Spleen (tissue), 11 donors: ENCODE data around the gene DNM3. TPM values are rescaled to one million over a fixed set of nuclear protein-coding genes. Genes with fewer than 3 reads are reported as not detected.

Source experiments
- DNase-seq: peaks from one replicate; pipeline ENCODE4 v3.0.0-alpha.2; 2020
- H3K27ac ChIP-seq, 8 donors: fragments of 200-600 bp; sonication (generic) in 7 of 8; 1 replicate in 4 of 8; 2 replicates in 4 of 8; pipeline versions ENCODE4 v1.5.0 to v1.8.0; 2016 to 2021; ENCODE audit warnings: inconsistent platforms in 4 of 8, mild to moderate bottlenecking in 4 of 8, moderate library complexity in 1 of 8
- H3K27me3 ChIP-seq, 7 donors: fragments of 200-600 bp; sonication (generic) in 6 of 7; replicated peaks in 1 of 7; 1 replicate in 4 of 7; 2 replicates in 3 of 7; pipeline versions ENCODE4 v1.5.0 to v1.8.0; 2016 to 2021; ENCODE audit warnings: inconsistent platforms in 3 of 7, mild to moderate bottlenecking in 1 of 7
- H3K36me3 ChIP-seq, 6 donors: fragments of 200-600 bp; sonication (generic) in 5 of 6; 1 replicate in 4 of 6; 2 replicates in 2 of 6; pipeline versions ENCODE4 v1.5.0 to v1.8.0; 2016 to 2021; ENCODE audit warnings: inconsistent platforms in 2 of 6
- H3K4me1 ChIP-seq, 6 donors: fragments of 200-600 bp; sonication (generic) in 5 of 6; 1 replicate in 3 of 6; 2 replicates in 3 of 6; pipeline versions ENCODE4 v1.5.0 to v1.8.0; 2016 to 2021; ENCODE audit warnings: inconsistent platforms in 3 of 6
- H3K4me3 ChIP-seq, 8 donors: fragments of 200-600 bp; sonication (generic) in 7 of 8; 1 replicate in 4 of 8; 2 replicates in 4 of 8; pipeline versions ENCODE4 v1.5.0 to v1.8.0; 2016 to 2021; ENCODE audit warnings: inconsistent platforms in 4 of 8, mild to moderate bottlenecking in 4 of 8, moderate library complexity in 2 of 8
- H3K9me3 ChIP-seq, 8 donors: fragments of 200-600 bp; sonication (generic) in 7 of 8; 1 replicate in 4 of 8; 2 replicates in 4 of 8; pipeline versions ENCODE4 v1.5.0 to v1.8.0; 2016 to 2021; ENCODE audit warnings: inconsistent platforms in 4 of 8
- POLR2A ChIP-seq, 3 donors: fragments of 450-650 bp; IDR thresholded peaks; one replicate each; pipeline ENCODE4 v1.5.1; 2017; ENCODE audit warnings: antibody characterized with exemption in 3 of 3, mild to moderate bottlenecking in 1 of 3
- POLR2AphosphoS5 ChIP-seq, 3 donors: sonication (generic); formaldehyde crosslinking; IDR thresholded peaks; one replicate each; pipeline ENCODE4 v1.5.1; 2017; ENCODE audit warnings: antibody characterized with exemption in 3 of 3
- WGBS, 5 donors: extraction: QIAGEN DNeasy Blood & Tissue Kit in 3 of 5; methylation state at CpG; one replicate each; pipeline versions ENCODE4 v1.1.5 to v1.1.7; 2013 to 2018; 5-methylcytosine and 5-hydroxymethylcytosine counted together
- intact Hi-C: fragments of 100-400 bp; cut with DNase I; formaldehyde crosslinking; loops from one replicate; pipeline ENCODE4 v1.15.0; 2023; ENCODE audit warnings: low total_unique reads
- polyA plus RNA-seq, 3 donors: library from polyadenylated mRNA; stranded (reverse); fragments of 200-250 nt; gene quantifications; one replicate each; pipeline ENCODE4 v1.2.1, GENCODE V29; 2013
- total RNA-seq, 7 donors: library from RNA; depleted of rRNA in 3 of 7; stranded (reverse); fragments of >200 nt in 3 of 7; fragmentation: NEBNext Ultra II Directional in 4 of 7; extraction: Animal tissue kit (Norgen Biotek cat#: 25700) in 4 of 7; gene quantifications; one replicate each; pipeline versions ENCODE4 v1.1.0 to v1.2.1, GENCODE V29; 2016 to 2021
- TF ChIP-seq, protein P1 (sequence below), 11 experiments: fragments of 200-600 bp in 7 of 11; fragments of 450-650 bp in 4 of 11; sonication (generic) in 4 of 11; IDR thresholded peaks in 8 of 11; conservative IDR thresholded peaks in 3 of 11; 1 replicate in 7 of 11; 2 replicates in 4 of 11; pipeline versions ENCODE4 v1.4.0 to v1.8.0; 2016 to 2021; ENCODE audit warnings: antibody characterized with exemption in 11 of 11, inconsistent platforms in 4 of 11, mild to moderate bottlenecking in 1 of 11
- donor health status: healthy with polysubstance abuse.
- donor health status: DM: no; HTN: no; CAD: no; lungs with moderate emphysema.
- donor health status: DM: no; HTN: no; CAD: no.
- donor health status: Bipolar disorder and iron deficiency.
- donor health status: healthy.
- donor health status: DM: no; HTN: no; CAD: no.
- donor health status: DM: yes; HTN: yes; CAD: no.

Gene DNM3
- total and polyA plus RNA-seq, 10 donors: 0.61 to 10.2 (median 4.9) TPM

DNA sequence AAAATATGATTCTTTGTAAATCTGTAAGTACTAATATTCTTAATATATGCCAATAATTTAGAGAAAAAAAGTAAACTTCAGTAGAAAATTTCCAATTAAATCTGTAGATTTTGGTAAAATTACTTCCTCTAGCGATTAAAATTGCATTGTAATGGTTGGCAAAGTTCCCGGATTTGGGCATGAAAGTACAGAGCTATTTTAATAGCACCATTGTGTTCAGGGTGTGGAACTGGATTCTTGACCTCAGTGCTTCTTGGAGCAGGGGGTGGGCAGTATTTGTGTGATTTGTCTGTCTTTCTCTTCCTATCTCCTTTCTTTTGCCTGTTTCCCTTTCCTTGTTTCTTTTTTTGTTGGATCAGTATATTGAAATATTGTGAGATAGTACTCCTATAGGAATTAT, 72.1 kb downstream of the DNM3 start:
- H3K9me3 ChIP-seq: no peaks in the 10 kb centered on the region
- H3K27ac ChIP-seq: no peak overlapping the region
- no peaks in the 10 kb centered on the region for H3K4me1 ChIP-seq
- 6 to 17% (median 10%) methylated on average over 2 of the region's 2 CpGs for WGBS, 5 donors
- no peak for DNase-seq
- TF ChIP-seq, protein P1, sequence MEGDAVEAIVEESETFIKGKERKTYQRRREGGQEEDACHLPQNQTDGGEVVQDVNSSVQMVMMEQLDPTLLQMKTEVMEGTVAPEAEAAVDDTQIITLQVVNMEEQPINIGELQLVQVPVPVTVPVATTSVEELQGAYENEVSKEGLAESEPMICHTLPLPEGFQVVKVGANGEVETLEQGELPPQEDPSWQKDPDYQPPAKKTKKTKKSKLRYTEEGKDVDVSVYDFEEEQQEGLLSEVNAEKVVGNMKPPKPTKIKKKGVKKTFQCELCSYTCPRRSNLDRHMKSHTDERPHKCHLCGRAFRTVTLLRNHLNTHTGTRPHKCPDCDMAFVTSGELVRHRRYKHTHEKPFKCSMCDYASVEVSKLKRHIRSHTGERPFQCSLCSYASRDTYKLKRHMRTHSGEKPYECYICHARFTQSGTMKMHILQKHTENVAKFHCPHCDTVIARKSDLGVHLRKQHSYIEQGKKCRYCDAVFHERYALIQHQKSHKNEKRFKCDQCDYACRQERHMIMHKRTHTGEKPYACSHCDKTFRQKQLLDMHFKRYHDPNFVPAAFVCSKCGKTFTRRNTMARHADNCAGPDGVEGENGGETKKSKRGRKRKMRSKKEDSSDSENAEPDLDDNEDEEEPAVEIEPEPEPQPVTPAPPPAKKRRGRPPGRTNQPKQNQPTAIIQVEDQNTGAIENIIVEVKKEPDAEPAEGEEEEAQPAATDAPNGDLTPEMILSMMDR (IDR thresholded peaks at IDR 0.05 in 8 of 11, conservative IDR thresholded peaks at IDR 0.05 in 3 of 11): no peak
- no peak for TF ChIP-seq POLR2AphosphoS5 (IDR thresholded peaks at IDR 0.05)
- TF ChIP-seq POLR2A (IDR thresholded peaks at IDR 0.05): no peak
- H3K27me3 ChIP-seq: no peaks in the 10 kb centered on the region
- no peaks in the 10 kb centered on the region for H3K36me3 ChIP-seq
- intact Hi-C loops: no loop called here
- no peak overlapping the region for H3K4me3 ChIP-seq

- no peaks in the 10 kb centered on the region for H3K4me1 ChIP-seq
Measured at GRCh38 chr1:171916315-171916771, 75.0 kb downstream of the DNM3 start.

DNA sequence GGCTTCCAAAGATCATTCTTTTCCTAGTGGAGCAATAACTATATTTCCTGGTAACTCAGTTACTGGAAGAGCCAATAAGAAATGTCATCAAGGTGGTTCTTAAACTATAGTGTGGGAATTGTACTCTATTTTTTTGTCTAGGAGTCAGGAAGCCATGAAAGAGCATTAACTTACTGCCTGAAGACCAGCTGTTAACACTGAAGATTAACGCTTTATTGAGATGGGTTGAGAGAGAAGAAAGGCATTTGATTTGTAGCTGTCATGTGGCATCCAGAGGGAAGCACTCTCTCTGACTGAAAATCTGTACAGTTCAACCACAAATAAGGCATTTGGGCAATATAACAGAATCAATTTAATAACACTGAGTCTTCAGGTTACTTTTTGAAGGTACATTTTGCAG, 76.0 kb downstream of the DNM3 start:
- Histone ChIP-seq H3K27me3 (no peaks in the 10 kb centered on the region), H3K9me3 (no peaks in the 10 kb centered on the region), H3K4me1 (no peaks in the 10 kb centered on the region), H3K4me3 (no peak overlapping the region), H3K36me3 (no peaks in the 10 kb centered on the region), H3K27ac (no peak overlapping the region)
- TF ChIP-seq, protein P1 (IDR thresholded peaks at IDR 0.05 in 8 of 11, conservative IDR thresholded peaks at IDR 0.05 in 3 of 11): no peak
- TF ChIP-seq POLR2A (IDR thresholded peaks at IDR 0.05): no peak
- intact Hi-C loops: no loop called here
- DNase-seq: no peak
- WGBS, 5 donors: 85 to 97% (median 92%) methylated on average over 1 of the region's 1 CpG

More at GRCh38 chr1:171916315-171916771, 75.0 kb downstream of the DNM3 start:
- H3K27me3 ChIP-seq: no peaks in the 10 kb centered on the region
- no peak overlapping the region for H3K27ac ChIP-seq
- TF ChIP-seq POLR2AphosphoS5 (IDR thresholded peaks at IDR 0.05): no peak
- TF ChIP-seq, protein P1 (IDR thresholded peaks at IDR 0.05 in 8 of 11, conservative IDR thresholded peaks at IDR 0.05 in 3 of 11): no peak
- no peak for TF ChIP-seq POLR2A (IDR thresholded peaks at IDR 0.05)
- DNase-seq: no peak
- no peaks in the 10 kb centered on the region for H3K36me3 ChIP-seq
- WGBS, 5 donors: 63 to 80% (median 75%) methylated on average over 3 of the region's 3 CpGs
- no peak overlapping the region for H3K4me3 ChIP-seq
- no peaks in the 10 kb centered on the region for H3K9me3 ChIP-seq
- intact Hi-C loops: no loop called here

- TF ChIP-seq, protein P1 (IDR thresholded peaks at IDR 0.05 in 8 of 11, conservative IDR thresholded peaks at IDR 0.05 in 3 of 11): no peak
- TF ChIP-seq POLR2A (IDR thresholded peaks at IDR 0.05) (no peak), POLR2AphosphoS5 (IDR thresholded peaks at IDR 0.05) (no peak)
- no peak overlapping the region for H3K27ac ChIP-seq
- no peaks in the 10 kb centered on the region for H3K27me3 ChIP-seq
- WGBS, 5 donors: 77 to 82% (median 79%) methylated on average over 5 of the region's 5 CpGs
- H3K9me3 ChIP-seq: peaks cover 0 to 4% (median 0%) of the 10 kb centered on the region in 8 donors
- H3K4me1 ChIP-seq: no peaks in the 10 kb centered on the region
- no peaks in the 10 kb centered on the region for H3K36me3 ChIP-seq
- intact Hi-C loops: no loop called here
- DNase-seq: no peak
- no peak overlapping the region for H3K4me3 ChIP-seq
Measured at GRCh38 chr1:171919891-171920887, 78.9 kb downstream of the DNM3 start.
